Type B pancreatic cell (in vitro differentiated cells): ENCODE results near the gene TMEM269. TPM values are rescaled to one million over a fixed set of nuclear protein-coding genes. Genes with fewer than 3 reads are reported as not detected.

Source experiments
- DNase-seq: peaks from one replicate; pipeline ENCODE4 v3.0.0; 2021; ENCODE audit warnings: mixed read lengths; ENCODE audit not compliant: unreplicated experiment; ENCODE audit errors: extremely low spot score
- H3K27ac Mint-ChIP-seq: 2 replicates; pipeline ENCODE4 v1.8.0; 2021; ENCODE audit warnings: mild to moderate bottlenecking, mixed read lengths
- H3K27me3 Mint-ChIP-seq: 2 replicates; pipeline ENCODE4 v1.8.0; 2021; ENCODE audit warnings: mixed read lengths
- H3K36me3 Mint-ChIP-seq: 2 replicates; pipeline ENCODE4 v1.8.0; 2021; ENCODE audit warnings: mixed read lengths
- H3K4me1 Mint-ChIP-seq: one replicate; pipeline ENCODE4 v1.8.0; 2021; ENCODE audit warnings: mixed read lengths; ENCODE audit not compliant: unreplicated experiment
- H3K4me3 Mint-ChIP-seq: 2 replicates; pipeline ENCODE4 v1.8.0; 2021; ENCODE audit warnings: mild to moderate bottlenecking, mixed read lengths
- H3K9me3 Mint-ChIP-seq: 2 replicates; pipeline ENCODE4 v1.8.0; 2021; ENCODE audit warnings: mixed read lengths
- CTCF ChIP-seq: fragments of 200-600 bp; sonication (generic); conservative IDR thresholded peaks from 2 replicates; pipeline ENCODE4 v1.5.0; 2021; ENCODE audit warnings: antibody characterized with exemption, mild to moderate bottlenecking
- total RNA-seq: library from RNA; stranded (reverse); gene quantifications from 2 replicates; pipeline ENCODE4 v1.2.1, GENCODE V29; 2021; ENCODE audit warnings: low replicate concordance

Gene TMEM269
- total RNA-seq, 1 donor from 2014 or later = 0.41 TPM

- H3K9me3 Mint-ChIP-seq = no peaks in the 10 kb centered on the region
- H3K4me3 Mint-ChIP-seq = no peak overlapping the region
- H3K36me3 Mint-ChIP-seq = no peaks in the 10 kb centered on the region
- TF ChIP-seq CTCF = no peak
- no peak overlapping the region for H3K27ac Mint-ChIP-seq
- peaks cover 3% of the 10 kb centered on the region for H3K4me1 Mint-ChIP-seq
- no peaks in the 10 kb centered on the region for H3K27me3 Mint-ChIP-seq
- DNase-seq = no peak
These were observed 47.5 kb upstream of the TMEM269 start for GRCh38 chr1:42737257-42737656.

GRCh38 chr1:42737986-42738677, 46.7 kb upstream of the TMEM269 start:
- no peaks in the 10 kb centered on the region for H3K36me3 Mint-ChIP-seq
- H3K9me3 Mint-ChIP-seq = no peaks in the 10 kb centered on the region
- DNase-seq = no peak
- no peak overlapping the region for H3K27ac Mint-ChIP-seq
- no peaks in the 10 kb centered on the region for H3K27me3 Mint-ChIP-seq
- peaks cover 7% of the 10 kb centered on the region for H3K4me1 Mint-ChIP-seq
- no peak overlapping the region for H3K4me3 Mint-ChIP-seq
- no peak for TF ChIP-seq CTCF

GRCh38 chr1:42738678-42739226, 46.0 kb upstream of the TMEM269 start:
- Mint-ChIP-seq H3K36me3 (no peaks in the 10 kb centered on the region), H3K4me3 (no peak overlapping the region), H3K9me3 (no peaks in the 10 kb centered on the region), H3K4me1 (peaks cover 13% of the 10 kb centered on the region), H3K27ac (no peak overlapping the region), H3K27me3 (no peaks in the 10 kb centered on the region)
- no peak for TF ChIP-seq CTCF
- DNase-seq = no peak

- DNase-seq = no peak
- no peak for TF ChIP-seq CTCF
- Mint-ChIP-seq H3K4me1 (peaks cover 14% of the 10 kb centered on the region), H3K4me3 (peak within 1 kb of the TSS; percentile 34), H3K27me3 (no peaks in the 10 kb centered on the region), H3K9me3 (no peaks in the 10 kb centered on the region), H3K27ac (no peak within 1 kb of the TSS), H3K36me3 (no peaks in the 10 kb centered on the region)
These were observed 44.8 kb upstream of the TMEM269 start, which contains the start of gene CLDN19 for GRCh38 chr1:42739753-42740700. CLDN19 (minus strand) TSS chr1:42740236; CDS start chr1:42740063, 173 bp downstream.

- no peak overlapping the region for H3K27ac Mint-ChIP-seq
- H3K36me3 Mint-ChIP-seq = no peaks in the 10 kb centered on the region
- H3K9me3 Mint-ChIP-seq = no peaks in the 10 kb centered on the region
- TF ChIP-seq CTCF = no peak
- peaks cover 14% of the 10 kb centered on the region for H3K4me1 Mint-ChIP-seq
- H3K27me3 Mint-ChIP-seq = no peaks in the 10 kb centered on the region
- no peak for DNase-seq
- H3K4me3 Mint-ChIP-seq = no peak overlapping the region
These were observed 43.8 kb upstream of the TMEM269 start for GRCh38 chr1:42740851-42741580.
